IMR-90 (cell line): Measurements from ENCODE around the gene KCNMA1.

Experiments
- BHLHE40 ChIP-seq: fragments of 150-350 bp; IDR thresholded peaks from 2 replicates; pipeline ENCODE4 v1.6.1; 2016; ENCODE audit warnings: mild to moderate bottlenecking, low read depth, low read length
- CEBPB ChIP-seq: IDR thresholded peaks from 2 replicates; pipeline ENCODE4 v1.6.1; 2012; ENCODE audit warnings: low read depth, low read length, improper control_type of control experiment
- CHD1 ChIP-seq: IDR thresholded peaks from 2 replicates; pipeline ENCODE4 v1.6.1; 2012; ENCODE audit warnings: low read depth, low read length, improper control_type of control experiment
- CTCF ChIP-seq: conservative IDR thresholded peaks from 2 replicates; pipeline ENCODE4 v1.5.1; 2012; ENCODE audit warnings: mild to moderate bottlenecking, low read depth, low read length, improper control_type of control experiment
- FOS ChIP-seq: fragments of 150-350 bp; IDR thresholded peaks from 2 replicates; pipeline ENCODE4 v1.6.1; 2016; ENCODE audit warnings: low read depth, low read length
- MAZ ChIP-seq: IDR thresholded peaks from 2 replicates; pipeline ENCODE4 v1.6.1; 2012; ENCODE audit warnings: low read depth, mild to moderate bottlenecking, low read length, improper control_type of control experiment, moderate library complexity, borderline replicate concordance
- MXI1 ChIP-seq: IDR thresholded peaks from 2 replicates; pipeline ENCODE4 v1.6.1; 2012; ENCODE audit warnings: low read depth, mild to moderate bottlenecking, low read length, moderate library complexity, borderline replicate concordance
- NFE2L2 ChIP-seq: fragments of 150-350 bp; IDR thresholded peaks from 2 replicates; pipeline ENCODE4 v1.6.1; 2016; ENCODE audit warnings: low read depth, mild to moderate bottlenecking, low read length
- POLR2A ChIP-seq: IDR thresholded peaks from 2 replicates; pipeline ENCODE4 v1.6.1; 2012; ENCODE audit warnings: mild to moderate bottlenecking, low read depth, low read length
- RAD21 ChIP-seq: IDR thresholded peaks from 2 replicates; pipeline ENCODE4 v1.6.1; 2012; ENCODE audit warnings: low read length, improper control_type of control experiment
- RCOR1 ChIP-seq: IDR thresholded peaks from 2 replicates; pipeline ENCODE4 v1.6.1; 2012; ENCODE audit warnings: mild to moderate bottlenecking, low read length, improper control_type of control experiment; ENCODE audit not compliant: insufficient replicate concordance
- SMC3 ChIP-seq: fragments of 150-350 bp; IDR thresholded peaks from 2 replicates; pipeline ENCODE4 v1.6.1; 2016; ENCODE audit warnings: low read depth, mild to moderate bottlenecking, antibody characterized with exemption, low read length, moderate library complexity
- TF ChIP-seq, protein P1 (sequence below): fragments of 150-350 bp; IDR thresholded peaks from 2 replicates; pipeline ENCODE4 v1.6.1; 2017; ENCODE audit warnings: mild to moderate bottlenecking, antibody characterized with exemption, low read length, low read depth
- TF ChIP-seq, protein P2 (sequence below): fragments of 150-350 bp; IDR thresholded peaks from 2 replicates; pipeline ENCODE4 v1.6.1; 2016; ENCODE audit warnings: low read depth, mild to moderate bottlenecking, low read length, moderate library complexity, borderline replicate concordance

DNA sequence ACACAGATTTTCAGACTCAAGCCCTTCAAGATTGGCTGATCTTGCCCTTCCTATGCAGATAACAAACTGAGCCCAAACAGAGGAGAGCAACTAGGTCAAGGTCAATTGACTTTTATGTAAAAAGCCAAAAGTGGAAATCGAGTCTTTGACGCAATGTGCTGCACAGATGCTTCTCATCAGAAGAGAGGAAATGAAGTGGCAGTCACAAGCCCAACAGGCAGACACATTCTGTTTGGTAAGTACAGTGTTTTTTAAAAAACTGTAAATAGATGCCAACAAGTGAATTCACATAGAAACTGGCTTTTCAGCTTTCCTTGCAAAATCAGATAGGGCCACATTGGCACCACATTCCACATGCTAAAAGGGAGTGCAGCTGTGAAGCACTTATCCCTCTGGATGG lies 606.6 kb downstream of the KCNMA1 start:
- TF ChIP-seq, protein P1, sequence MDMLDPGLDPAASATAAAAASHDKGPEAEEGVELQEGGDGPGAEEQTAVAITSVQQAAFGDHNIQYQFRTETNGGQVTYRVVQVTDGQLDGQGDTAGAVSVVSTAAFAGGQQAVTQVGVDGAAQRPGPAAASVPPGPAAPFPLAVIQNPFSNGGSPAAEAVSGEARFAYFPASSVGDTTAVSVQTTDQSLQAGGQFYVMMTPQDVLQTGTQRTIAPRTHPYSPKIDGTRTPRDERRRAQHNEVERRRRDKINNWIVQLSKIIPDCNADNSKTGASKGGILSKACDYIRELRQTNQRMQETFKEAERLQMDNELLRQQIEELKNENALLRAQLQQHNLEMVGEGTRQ: no peak
- TF ChIP-seq CTCF (no peak), POLR2A (no peak), MXI1 (no peak), FOS (no peak), BHLHE40 (no peak), SMC3 (no peak), CHD1 (no peak), RCOR1 (no peak), MAZ (no peak), CEBPB (no peak), RAD21 (no peak), NFE2L2 (no peak)
- TF ChIP-seq, protein P2, sequence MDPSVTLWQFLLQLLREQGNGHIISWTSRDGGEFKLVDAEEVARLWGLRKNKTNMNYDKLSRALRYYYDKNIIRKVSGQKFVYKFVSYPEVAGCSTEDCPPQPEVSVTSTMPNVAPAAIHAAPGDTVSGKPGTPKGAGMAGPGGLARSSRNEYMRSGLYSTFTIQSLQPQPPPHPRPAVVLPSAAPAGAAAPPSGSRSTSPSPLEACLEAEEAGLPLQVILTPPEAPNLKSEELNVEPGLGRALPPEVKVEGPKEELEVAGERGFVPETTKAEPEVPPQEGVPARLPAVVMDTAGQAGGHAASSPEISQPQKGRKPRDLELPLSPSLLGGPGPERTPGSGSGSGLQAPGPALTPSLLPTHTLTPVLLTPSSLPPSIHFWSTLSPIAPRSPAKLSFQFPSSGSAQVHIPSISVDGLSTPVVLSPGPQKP: no peak
